IPS DF 4.7 (cell line): ENCODE results near the gene GDI1.
"Not testable (repeated sequence)": the region's sequence is repeated elsewhere in the genome, so short reads cannot be mapped to it uniquely, and the experiment has no call there.

Source experiments
- DNase-seq: peaks from one replicate; pipeline ENCODE4 v3.0.0-alpha.2; 2013; ENCODE audit warnings: low spot score; ENCODE audit errors: extremely low read depth

Gene GDI1

GRCh38 chrX:154436983-154437752, at the start of gene GDI1:
TSS of gene GDI1 (plus strand) at chrX:154437154. CDS start at chrX:154437255, 101 bp downstream.
- DNase-seq: no peak

- not testable (repeated sequence) for DNase-seq
Measured at GRCh38 chrX:154388094-154388493, 48.9 kb upstream of the GDI1 start.

GRCh38 chrX:154388649-154389048, 48.3 kb upstream of the GDI1 start:
- not testable (repeated sequence) for DNase-seq

- DNase-seq: not testable (repeated sequence)
Measured at GRCh38 chrX:154389812-154390747, 46.9 kb upstream of the GDI1 start.

GRCh38 chrX:154396363-154396762, 40.6 kb upstream of the GDI1 start:
- DNase-seq: not testable (repeated sequence)

GRCh38 chrX:154396973-154397887, 39.7 kb upstream of the GDI1 start:
- no peak for DNase-seq

GRCh38 chrX:154397888-154398667, 38.9 kb upstream of the GDI1 start, which contains the start of gene RPL10:
TSS of gene RPL10 (plus strand) at chrX:154398377. CDS start at chrX:154398520, 143 bp downstream.
- DNase-seq: no peak

- no peak for DNase-seq
Measured at GRCh38 chrX:154398668-154399526, 38.1 kb upstream of the GDI1 start.

- no peak for DNase-seq
Measured at GRCh38 chrX:154399527-154400368, 37.2 kb upstream of the GDI1 start.

GRCh38 chrX:154400369-154400817, 36.6 kb upstream of the GDI1 start:
- DNase-seq: not testable (repeated sequence)

- DNase-seq: no peak
Measured at GRCh38 chrX:154401045-154401799, 35.7 kb upstream of the GDI1 start.

GRCh38 chrX:154401918-154402621, 34.9 kb upstream of the GDI1 start:
- DNase-seq: no peak

- DNase-seq: no peak
Measured at GRCh38 chrX:154402622-154403127, 34.3 kb upstream of the GDI1 start.

- no peak for DNase-seq
Measured at GRCh38 chrX:154403192-154403591, 33.8 kb upstream of the GDI1 start.

GRCh38 chrX:154403858-154404257, 33.1 kb upstream of the GDI1 start:
- DNase-seq: no peak

- DNase-seq: no peak
Measured at GRCh38 chrX:154404625-154405192, 32.2 kb upstream of the GDI1 start.
